T-cell (primary cell): ENCODE results near the gene RPH3AL. TPM values are rescaled to one million over a fixed set of nuclear protein-coding genes. Genes with fewer than 3 reads are reported as not detected.

Source experiments
- ATAC-seq, 4 experiments: fragments of 200-7000 bp in 3 of 4; fragments of 150-1000 bp in 1 of 4; cut with Tn5 transposase; replicated peaks in 1 of 4; 1 replicate in 3 of 4; 2 replicates in 1 of 4; pipeline ENCODE4 v1.10.0; 2021; ENCODE audit warnings: moderate library complexity in 3 of 4, mild to moderate bottlenecking in 2 of 4, moderate number of reproducible peaks in 1 of 4
- CTCF ChIA-PET, 2 donors: fragments of 300-600 bp; sonication (Branson Sonifier 250); formaldehyde crosslinking; loops; one replicate each; lab custom pipeline; 2022; ENCODE audit warnings: antibody characterized with exemption in 2 of 2; lab: Charles Lee
- POLR2A ChIA-PET, 2 donors: fragments of 300-600 bp; sonication (Branson Sonifier 250); formaldehyde crosslinking; loops; one replicate each; lab custom pipeline; 2022; ENCODE audit warnings: antibody characterized with exemption in 2 of 2; lab: Charles Lee
- DNase-seq, 35 experiments: peaks; one replicate each; pipeline versions ENCODE4 v3.0.0 to v3.0.0-alpha.2; 2013 to 2023
- H3K27ac ChIP-seq: one replicate; pipeline ENCODE4 v1.5.1; 2013; ENCODE audit warnings: low read length
- H3K27me3 ChIP-seq, 2 experiments: replicated peaks in 1 of 2; 1 replicate in 1 of 2; 2 replicates in 1 of 2; pipeline versions ENCODE4 v1.6.1 to v1.7.0; 2013; ENCODE audit warnings: low read length in 1 of 2, mixed read lengths in 1 of 2; ENCODE audit not compliant: control insufficient read depth in 2 of 2, insufficient read depth in 2 of 2; ENCODE audit errors: extremely low read depth in 1 of 2
- H3K36me3 ChIP-seq, 2 donors: 1 replicate in 1 of 2; 2 replicates in 1 of 2; pipeline versions ENCODE4 v1.6.1 to v1.7.0; 2013; ENCODE audit warnings: low read length in 1 of 2; ENCODE audit not compliant: control insufficient read depth in 2 of 2, insufficient read depth in 1 of 2; ENCODE audit errors: extremely low read depth in 1 of 2
- H3K4me1 ChIP-seq, 2 experiments: 1 replicate in 1 of 2; 2 replicates in 1 of 2; pipeline versions ENCODE4 v1.6.1 to v1.7.0; 2013; ENCODE audit warnings: low read length in 2 of 2, mixed read lengths in 1 of 2; ENCODE audit not compliant: insufficient read depth in 2 of 2, control insufficient read depth in 1 of 2; ENCODE audit errors: extremely low read depth in 1 of 2
- H3K4me3 ChIP-seq, 2 donors: 1 replicate in 1 of 2; 2 replicates in 1 of 2; pipeline versions ENCODE4 v1.5.1 to v1.7.0; 2013; ENCODE audit warnings: mild to moderate bottlenecking in 2 of 2, low read length in 1 of 2, moderate library complexity in 1 of 2; ENCODE audit not compliant: control insufficient read depth in 1 of 2; ENCODE audit errors: extremely low read depth in 1 of 2
- H3K9me3 ChIP-seq: 2 replicates; pipeline ENCODE4 v1.7.0; 2013
- H3K27ac Mint-ChIP-seq, 2 donors: one replicate each; pipeline ENCODE4 v1.8.0; 2020 to 2021; ENCODE audit warnings: mild to moderate bottlenecking in 2 of 2, mixed read lengths in 2 of 2
- H3K27me3 Mint-ChIP-seq, 2 donors: one replicate each; pipeline ENCODE4 v1.8.0; 2021 to 2022; ENCODE audit warnings: mixed read lengths in 2 of 2
- H3K36me3 Mint-ChIP-seq: one replicate; pipeline ENCODE4 v1.8.0; 2021; ENCODE audit warnings: mixed read lengths
- H3K4me1 Mint-ChIP-seq, 3 donors: one replicate each; pipeline ENCODE4 v1.8.0; 2020 to 2022; ENCODE audit warnings: mixed read lengths in 3 of 3, mild to moderate bottlenecking in 1 of 3
- H3K4me3 Mint-ChIP-seq, 3 donors: one replicate each; pipeline ENCODE4 v1.8.0; 2020 to 2022; ENCODE audit warnings: mild to moderate bottlenecking in 3 of 3, mixed read lengths in 3 of 3, moderate library complexity in 3 of 3
- H3K9me3 Mint-ChIP-seq, 3 donors: one replicate each; pipeline ENCODE4 v1.8.0; 2020 to 2022; ENCODE audit warnings: mixed read lengths in 3 of 3
- WGBS: methylation state at CpG from one replicate; pipeline ENCODE4 v1.1.5; 2013; ENCODE audit warnings: missing lambda C conversion rate; ENCODE audit not compliant: insufficient coverage; 5-methylcytosine and 5-hydroxymethylcytosine counted together
- total RNA-seq, 35 experiments: library from RNA in 6 of 35; stranded (reverse) in 6 of 35; fragments of 120-200 nt in 1 of 35; gene quantifications; one replicate each; pipeline versions ENCODE4 v1.2.1 to v1.2.4 and lab custom pipeline; 2013 to 2026

RPH3AL gene
- total RNA-seq, 5 donors from 2014 or later (not counting 1 experiment from before 2014, with no cell fraction given), result 4.5 to 10.5 (median 5.3) TPM

- Mint-ChIP-seq H3K27ac (no peak overlapping the region), H3K27me3 (peaks cover 0 to 3% of the 10 kb centered on the region in 2 donors), H3K36me3 (peaks cover 20% of the 10 kb centered on the region), H3K4me3 (no peak overlapping the region), H3K9me3 (peaks cover 0 to 3% (median 0%) of the 10 kb centered on the region in 3 donors), H3K4me1 (no peaks in the 10 kb centered on the region)
- ATAC-seq (no peak), DNase-seq (no peak)
- peaks cover 0 to 13% of the 10 kb centered on the region in 2 experiments for H3K27me3 ChIP-seq
- H3K4me1 ChIP-seq, result no peaks in the 10 kb centered on the region
- POLR2A ChIA-PET, result interaction anchor here in 1 of 2 donors (0.5 kb wide), 1 partner anchor 10 kb away, joined by 3 read pairs; no protein-coding TSS in a partner anchor
- 78% methylated on average over 2 of the region's 8 CpGs for WGBS
- H3K4me3 ChIP-seq, result no peak overlapping the region
- CTCF ChIA-PET, result no interaction called here
- H3K9me3 ChIP-seq, result no peaks in the 10 kb centered on the region
- H3K27ac ChIP-seq, result no peak overlapping the region
- no peaks in the 10 kb centered on the region for H3K36me3 ChIP-seq
Measured at GRCh38 chr17:261635-262034, 91.0 kb downstream of the RPH3AL start.

DNA sequence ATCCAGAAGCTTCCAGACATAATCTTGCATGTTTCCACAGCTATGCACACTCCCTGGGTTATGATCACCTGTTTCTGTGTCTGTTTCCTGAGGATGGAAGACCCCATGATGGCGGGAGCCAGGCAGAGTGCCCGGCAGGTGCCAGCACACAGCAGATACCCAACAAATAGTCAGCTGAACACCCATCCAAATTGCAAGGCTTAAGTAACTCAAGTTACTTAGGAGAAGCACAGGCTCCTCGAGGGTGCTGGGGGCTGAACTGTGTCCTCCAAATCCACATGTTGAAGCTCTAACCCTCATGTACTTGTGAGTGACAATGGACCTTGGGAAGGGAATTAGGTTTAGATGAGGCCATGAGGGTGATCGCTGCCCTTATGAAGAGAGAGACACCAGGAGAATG lies 91.7 kb downstream of the RPH3AL start:
- ChIA-PET POLR2A (no interaction called here), CTCF (interaction anchor here in 1 of 2 donors (0.6 kb wide), 1 partner anchor 255 kb away, joined by 6 read pairs; no protein-coding TSS in a partner anchor)
- H3K36me3 ChIP-seq, result no peaks in the 10 kb centered on the region
- peaks cover 0 to 3% (median 0%) of the 10 kb centered on the region in 3 donors for H3K9me3 Mint-ChIP-seq
- no peak overlapping the region for H3K4me3 Mint-ChIP-seq
- H3K4me3 ChIP-seq, result no peak overlapping the region
- DNase-seq (no peak), ATAC-seq (no peak)
- WGBS, result 69% methylated on average over 2 of the region's 4 CpGs
- H3K27me3 ChIP-seq, result peaks cover 0 to 13% of the 10 kb centered on the region in 2 experiments
- peaks cover 0 to 3% of the 10 kb centered on the region in 2 donors for H3K27me3 Mint-ChIP-seq
- no peaks in the 10 kb centered on the region for H3K4me1 ChIP-seq
- no peaks in the 10 kb centered on the region for H3K9me3 ChIP-seq
- H3K4me1 Mint-ChIP-seq, result no peaks in the 10 kb centered on the region
- H3K27ac ChIP-seq, result no peak overlapping the region
- H3K27ac Mint-ChIP-seq, result no peak overlapping the region
- peaks cover 20% of the 10 kb centered on the region for H3K36me3 Mint-ChIP-seq

DNA sequence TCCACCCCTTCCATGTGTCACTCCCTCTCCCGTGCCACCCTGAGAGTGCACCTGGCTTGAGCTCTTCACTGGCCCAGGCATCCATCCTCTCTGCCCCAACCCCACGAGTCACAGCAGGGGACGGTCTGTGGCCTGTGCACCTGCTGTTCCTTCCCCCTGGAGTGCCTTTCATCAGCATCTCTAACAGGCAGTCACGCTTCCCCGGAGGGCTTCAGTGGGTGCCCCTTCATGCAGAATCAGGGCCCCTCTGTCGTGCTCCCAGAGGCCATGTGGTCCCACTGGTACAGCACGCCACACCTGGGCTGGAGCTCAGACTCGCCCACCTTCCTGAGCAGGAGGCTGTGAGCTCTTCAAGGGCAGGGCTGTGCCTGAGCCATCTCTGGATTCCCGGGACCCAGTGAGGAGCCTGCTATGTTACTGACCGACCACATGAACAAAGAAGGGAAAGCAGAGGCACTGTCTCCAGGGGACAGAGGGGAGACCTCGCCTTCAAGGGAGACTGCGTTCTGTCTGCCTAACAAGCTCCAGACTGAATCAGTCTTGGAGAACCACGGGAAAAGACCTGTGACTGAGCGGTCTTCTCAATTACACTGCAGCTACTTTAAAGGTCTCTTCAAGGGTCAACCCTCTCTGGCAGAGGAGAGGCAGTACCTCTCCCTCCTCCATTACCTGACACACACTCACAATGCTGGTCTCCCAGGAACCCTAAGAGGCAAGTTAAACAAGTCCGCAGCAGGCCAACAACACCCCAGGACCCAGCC lies 92.4 kb downstream of the RPH3AL start:
- Mint-ChIP-seq H3K27ac (no peak overlapping the region), H3K4me3 (no peak overlapping the region), H3K4me1 (no peaks in the 10 kb centered on the region), H3K36me3 (peaks cover 20% of the 10 kb centered on the region), H3K27me3 (peaks cover 0 to 3% of the 10 kb centered on the region in 2 donors), H3K9me3 (peaks cover 0 to 3% (median 0%) of the 10 kb centered on the region in 3 donors)
- no peak overlapping the region for H3K4me3 ChIP-seq
- no peaks in the 10 kb centered on the region for H3K36me3 ChIP-seq
- WGBS, result 71% methylated on average over 14 of the region's 15 CpGs
- no peaks in the 10 kb centered on the region for H3K9me3 ChIP-seq
- H3K27me3 ChIP-seq, result peaks cover 0 to 13% of the 10 kb centered on the region in 2 experiments
- no peaks in the 10 kb centered on the region for H3K4me1 ChIP-seq
- ChIA-PET CTCF (interaction anchor here in 1 of 2 donors (0.6 kb wide), 1 partner anchor 256 kb away, joined by 6 read pairs; no protein-coding TSS in a partner anchor), POLR2A (no interaction called here)
- no peak for DNase-seq
- no peak for ATAC-seq
- no peak overlapping the region for H3K27ac ChIP-seq

GRCh38 chr17:259341-259976 lies 93.1 kb downstream of the RPH3AL start:
- H3K4me3 ChIP-seq, result no peak overlapping the region
- ChIA-PET CTCF (no interaction called here), POLR2A (no interaction called here)
- H3K36me3 ChIP-seq, result no peaks in the 10 kb centered on the region
- H3K9me3 ChIP-seq, result no peaks in the 10 kb centered on the region
- DNase-seq (no peak), ATAC-seq (no peak)
- 74% methylated on average over 19 of the region's 22 CpGs for WGBS
- H3K27ac Mint-ChIP-seq, result no peak overlapping the region
- peaks cover 0 to 3% (median 0%) of the 10 kb centered on the region in 3 donors for H3K9me3 Mint-ChIP-seq
- peaks cover 0 to 3% of the 10 kb centered on the region in 2 donors for H3K27me3 Mint-ChIP-seq
- no peaks in the 10 kb centered on the region for H3K4me1 ChIP-seq
- H3K4me3 Mint-ChIP-seq, result no peak overlapping the region
- H3K27ac ChIP-seq, result no peak overlapping the region
- H3K4me1 Mint-ChIP-seq, result no peaks in the 10 kb centered on the region
- H3K27me3 ChIP-seq, result peaks cover 0 to 13% of the 10 kb centered on the region in 2 experiments
- peaks cover 20% of the 10 kb centered on the region for H3K36me3 Mint-ChIP-seq

DNA sequence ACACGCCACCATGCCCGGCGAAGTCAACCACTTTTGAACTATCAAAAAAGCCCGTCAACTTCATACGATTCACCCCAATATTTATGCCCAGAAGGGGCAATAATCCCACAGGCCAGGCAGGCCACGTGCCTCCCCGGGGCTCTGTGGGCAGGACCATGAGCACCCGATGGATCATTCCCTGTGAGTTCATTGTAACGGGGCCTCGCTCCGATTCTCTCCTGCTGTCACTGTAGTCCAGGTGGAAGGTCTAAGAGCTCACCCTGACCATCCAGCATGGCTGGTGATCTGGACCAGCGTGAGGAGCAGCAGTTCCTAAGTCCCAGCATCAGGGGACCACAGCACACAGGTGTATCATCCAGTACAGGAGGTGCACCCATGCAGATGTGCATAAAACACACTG lies 93.7 kb downstream of the RPH3AL start:
- H3K36me3 Mint-ChIP-seq, result peaks cover 20% of the 10 kb centered on the region
- 90% methylated on average over 6 of the region's 12 CpGs for WGBS
- ChIA-PET CTCF (no interaction called here), POLR2A (no interaction called here)
- peaks cover 0 to 13% of the 10 kb centered on the region in 2 experiments for H3K27me3 ChIP-seq
- no peak overlapping the region for H3K27ac Mint-ChIP-seq
- H3K4me3 ChIP-seq, result no peak overlapping the region
- no peak for ATAC-seq
- H3K9me3 ChIP-seq, result no peaks in the 10 kb centered on the region
- H3K27ac ChIP-seq, result no peak overlapping the region
- H3K4me3 Mint-ChIP-seq, result no peak overlapping the region
- H3K4me1 ChIP-seq, result no peaks in the 10 kb centered on the region
- peaks cover 0 to 3% (median 0%) of the 10 kb centered on the region in 3 donors for H3K9me3 Mint-ChIP-seq
- H3K27me3 Mint-ChIP-seq, result peaks cover 0 to 3% of the 10 kb centered on the region in 2 donors
- DNase-seq, result no peak
- H3K4me1 Mint-ChIP-seq, result no peaks in the 10 kb centered on the region
- H3K36me3 ChIP-seq, result no peaks in the 10 kb centered on the region

- WGBS, result 40% methylated on average over 17 of the region's 23 CpGs
- Histone ChIP-seq H3K36me3 (no peaks in the 10 kb centered on the region), H3K27ac (no peak overlapping the region), H3K9me3 (no peaks in the 10 kb centered on the region), H3K4me3 (no peak overlapping the region), H3K27me3 (peaks cover 0 to 13% of the 10 kb centered on the region in 2 experiments), H3K4me1 (no peaks in the 10 kb centered on the region)
- no peaks in the 10 kb centered on the region for H3K4me1 Mint-ChIP-seq
- ATAC-seq (no peak), DNase-seq (no peak)
- H3K36me3 Mint-ChIP-seq, result peaks cover 13% of the 10 kb centered on the region
- H3K27ac Mint-ChIP-seq, result no peak overlapping the region
- peaks cover 0 to 3% (median 0%) of the 10 kb centered on the region in 3 donors for H3K9me3 Mint-ChIP-seq
- ChIA-PET POLR2A (no interaction called here), CTCF (no interaction called here)
- peaks cover 0 to 3% of the 10 kb centered on the region in 2 donors for H3K27me3 Mint-ChIP-seq
- H3K4me3 Mint-ChIP-seq, result no peak overlapping the region
Measured at GRCh38 chr17:258045-258734, 94.4 kb downstream of the RPH3AL start.
